Islet of Langerhans (tissue), 1 donor: ENCODE results near the gene ANO4.

Source experiments
- FAIRE-seq: peaks from one replicate; lab custom pipeline; 2011; peaks lifted over from hg19 to GRCh38; lab: Jason Lieb, UNC

Gene ANO4

DNA sequence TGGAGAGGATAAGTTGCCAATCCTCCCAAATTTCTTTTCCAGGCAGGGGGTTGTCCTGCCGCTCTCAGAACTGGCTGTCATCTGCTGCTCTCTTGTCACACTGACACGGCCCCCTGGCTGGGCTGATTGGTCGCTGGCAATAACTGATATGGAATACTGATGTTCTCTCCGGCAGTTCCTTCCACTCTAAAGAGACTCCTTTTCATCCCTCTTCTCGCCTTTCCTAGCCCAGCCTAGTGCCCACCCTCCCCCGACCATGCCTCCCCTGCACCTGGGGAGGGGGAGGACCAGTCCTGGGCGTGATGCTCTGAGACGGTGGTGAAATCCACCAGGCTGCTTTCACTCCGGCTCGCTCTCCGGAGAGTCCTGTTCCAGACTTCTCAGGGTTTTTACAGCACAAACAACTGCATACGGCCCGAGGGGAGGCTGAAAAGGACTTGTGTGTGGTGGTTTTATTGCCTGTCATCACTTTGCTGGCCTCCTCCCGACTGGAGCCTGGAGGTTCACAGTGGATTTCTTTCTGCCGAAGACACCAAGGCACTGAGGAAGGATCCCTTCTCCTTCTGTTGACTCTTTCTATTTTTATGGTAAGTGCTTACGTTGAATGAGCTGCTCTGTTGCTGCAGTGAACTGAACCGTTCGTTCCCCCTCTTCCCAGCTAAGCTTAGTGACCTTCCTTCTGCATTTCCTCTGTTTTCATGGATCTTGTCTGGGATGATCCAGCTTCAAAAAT is at the start of gene ANO4:
Gene ANO4 (plus strand): TSS at position 336 of the 733 bp plus-strand sequence. CDS start 107,010 bp downstream, outside the sequence.
- FAIRE-seq: no peak

DNA sequence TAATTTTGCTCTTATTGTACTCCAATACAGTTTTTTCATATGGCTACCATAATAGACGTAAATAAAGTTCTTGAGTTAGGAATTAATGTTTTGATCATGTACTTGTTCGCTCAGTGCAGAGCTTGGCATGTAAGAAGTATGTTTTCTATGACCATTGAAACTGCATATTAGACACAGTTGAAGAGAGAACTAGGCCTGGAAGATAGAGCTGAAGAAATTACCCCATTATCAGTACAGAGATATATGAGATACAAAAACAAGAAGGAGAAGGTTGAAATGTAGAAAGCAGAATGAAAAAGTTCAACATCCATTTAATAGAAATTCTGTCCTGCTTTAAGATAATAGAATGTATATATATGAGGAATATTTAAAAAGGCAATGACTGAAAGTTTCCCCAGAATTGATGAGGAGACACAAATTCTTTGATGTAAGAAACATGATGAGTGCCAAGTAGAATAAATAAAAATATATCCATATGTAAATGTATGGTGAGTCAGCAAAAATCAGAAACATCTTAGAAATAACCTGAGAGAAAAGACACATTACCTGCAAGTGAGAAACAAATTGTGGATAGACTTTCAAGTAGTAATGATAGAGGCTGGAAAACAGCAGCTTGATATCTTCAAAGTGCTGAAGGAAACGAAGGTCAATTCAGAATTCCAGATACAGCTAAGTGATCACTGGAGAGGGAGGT is 49.1 kb upstream of the ANO4 start:
- no peak for FAIRE-seq

DNA sequence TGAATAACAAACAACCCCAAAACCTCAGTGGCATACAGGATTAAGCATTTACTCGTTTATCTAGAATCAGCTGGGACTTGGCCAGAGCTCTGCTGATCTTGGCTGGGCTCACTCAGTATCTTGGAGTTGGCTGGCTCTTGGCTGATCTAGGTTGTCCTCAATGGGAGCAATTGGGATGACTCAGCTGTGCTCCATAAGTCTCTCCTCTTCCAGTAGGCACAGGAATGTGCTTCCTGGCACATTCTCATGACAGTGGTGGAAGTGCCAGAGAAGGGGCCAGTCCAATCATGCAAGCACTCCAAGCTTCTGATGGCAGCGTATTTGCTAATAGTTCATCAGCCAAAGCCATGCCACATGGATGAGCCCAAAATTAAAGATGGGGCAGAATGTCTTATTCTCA is 41.7 kb upstream of the ANO4 start:
- no peak for FAIRE-seq

DNA sequence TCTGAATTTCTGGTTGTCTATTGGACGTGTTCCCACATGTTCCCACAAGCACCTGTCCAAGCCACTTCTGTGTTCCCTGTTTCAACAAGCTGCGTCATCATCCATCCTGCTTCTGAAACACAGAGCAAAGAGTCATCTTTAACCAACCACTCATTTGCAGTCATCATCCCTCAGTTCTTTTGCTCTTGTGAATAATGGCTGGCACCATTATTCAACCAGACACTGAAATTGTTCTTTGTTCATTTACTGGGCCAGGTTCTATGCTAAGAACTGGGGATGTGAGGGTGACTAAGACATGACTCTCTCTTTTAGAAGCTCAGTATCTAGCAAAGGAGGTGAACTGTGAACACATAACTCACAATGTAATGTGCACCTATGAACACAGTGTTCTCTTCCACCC is 40.7 kb upstream of the ANO4 start:
- no peak for FAIRE-seq

- FAIRE-seq: no peak
Observed at GRCh38 chr12:100755186-100755585, 39.4 kb upstream of the ANO4 start.

DNA sequence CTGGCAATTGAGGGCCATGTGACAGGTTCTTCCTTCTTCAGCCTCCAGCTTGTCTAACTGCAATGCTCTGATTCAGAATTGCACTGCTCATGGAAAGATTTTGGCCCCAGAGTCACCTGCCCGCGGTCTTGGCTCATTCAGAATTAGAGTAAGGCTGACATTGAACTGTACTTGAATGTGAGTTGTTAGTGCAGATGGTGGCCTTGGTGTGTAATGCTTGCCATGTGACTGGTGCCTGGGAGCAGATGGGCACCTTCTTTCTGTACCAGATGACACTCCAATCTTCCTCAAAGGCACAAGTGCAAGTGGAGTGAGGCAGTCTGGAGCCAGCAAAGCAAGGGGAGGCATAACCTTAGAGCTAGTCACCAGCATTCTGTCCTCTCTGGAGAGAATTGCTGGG is 36.5 kb upstream of the ANO4 start:
- no peak for FAIRE-seq

DNA sequence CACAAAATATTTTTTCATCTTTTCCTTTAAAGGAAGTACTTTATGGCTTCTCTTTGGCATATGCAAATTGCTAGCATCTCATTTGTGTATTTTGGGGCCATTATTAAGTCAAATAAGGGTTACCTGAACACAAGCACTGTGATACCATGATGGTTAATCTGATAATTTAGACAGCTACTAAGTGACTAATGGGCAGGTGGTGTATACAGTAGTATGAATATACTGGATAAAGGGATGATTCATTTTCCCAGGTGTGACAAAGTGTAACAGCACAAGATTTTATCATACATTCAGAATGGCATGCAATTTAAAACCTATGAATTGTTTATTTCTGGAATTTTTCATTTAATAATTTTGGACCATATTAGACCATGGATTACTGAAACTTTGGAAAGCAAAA is 27.2 kb upstream of the ANO4 start:
- no peak for FAIRE-seq

DNA sequence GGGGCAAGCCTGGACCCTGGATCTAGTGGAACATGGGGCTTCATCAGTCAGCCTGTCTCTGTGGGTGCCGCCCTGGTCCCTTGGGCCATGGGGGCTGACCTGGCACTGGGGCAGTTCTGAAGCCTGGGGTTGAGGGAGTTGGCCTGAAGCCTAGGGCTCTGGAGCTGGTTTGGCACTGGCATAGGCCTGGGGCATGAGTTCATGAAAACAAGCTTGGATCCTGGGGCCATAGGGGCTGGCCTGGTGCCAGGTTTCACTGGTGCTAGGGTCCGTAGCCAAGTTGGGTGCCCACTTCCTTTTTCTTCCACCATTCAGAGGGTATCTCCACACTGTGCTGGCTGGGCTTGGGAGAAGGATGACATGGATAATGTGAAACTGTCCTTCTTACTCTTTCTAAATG is 26.6 kb upstream of the ANO4 start:
- no peak for FAIRE-seq

DNA sequence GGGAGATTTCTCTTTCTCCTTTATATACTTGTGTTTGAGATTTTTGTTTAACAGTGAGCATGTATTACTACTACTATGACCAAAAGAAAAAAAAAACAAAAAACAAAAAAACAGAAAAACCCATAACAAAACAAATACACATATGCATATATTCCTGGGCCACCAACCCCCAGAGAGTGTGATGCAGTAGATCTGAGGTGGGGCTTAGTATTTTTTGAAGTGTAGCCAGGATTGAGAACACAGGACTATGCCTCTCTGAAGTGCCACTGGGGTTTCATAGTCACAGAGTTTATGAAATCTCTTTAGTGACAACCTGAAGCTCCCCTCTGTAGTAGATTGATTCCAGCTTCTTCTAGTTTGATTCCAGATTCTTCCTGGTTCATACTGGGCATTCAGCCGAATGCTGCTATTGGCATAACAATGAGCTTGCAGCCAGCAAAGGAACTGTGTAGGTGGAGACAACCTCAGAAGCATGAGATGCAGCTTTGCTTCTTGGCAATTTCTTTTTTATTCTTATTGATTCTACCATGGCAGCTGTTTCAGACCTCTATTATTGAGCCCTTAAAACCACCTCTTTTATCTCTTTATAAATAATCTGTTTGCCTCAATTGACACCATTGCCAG is 15.5 kb upstream of the ANO4 start:
- no peak for FAIRE-seq

GRCh38 chr12:100789146-100789545 is 5.4 kb upstream of the ANO4 start:
- no peak for FAIRE-seq

- FAIRE-seq: no peak
Observed at GRCh38 chr12:100789975-100790374, 4.6 kb upstream of the ANO4 start.

DNA sequence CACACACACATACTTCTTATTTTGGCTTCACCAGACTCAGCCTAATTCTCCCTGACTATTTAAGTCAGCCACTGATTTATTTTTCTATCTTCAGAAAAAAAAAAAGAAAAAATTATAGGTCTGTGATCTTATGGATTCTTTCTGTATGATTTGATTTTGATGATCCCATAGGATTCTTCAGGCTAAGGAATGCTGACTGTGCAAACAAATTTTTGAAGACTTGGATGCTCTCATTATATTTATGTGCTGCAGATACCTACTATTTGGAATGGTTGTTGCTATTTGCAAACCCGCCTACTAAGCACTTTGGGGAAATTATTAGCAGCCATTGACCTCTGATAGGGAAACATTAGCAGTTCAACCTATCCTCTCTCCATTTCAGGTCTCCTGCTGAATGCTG is 4.0 kb upstream of the ANO4 start:
- no peak for FAIRE-seq

- no peak for FAIRE-seq
Observed at GRCh38 chr12:100793182-100793581, 1.4 kb upstream of the ANO4 start.

GRCh38 chr12:100795174-100795799 is 711 bp downstream of the ANO4 start:
- FAIRE-seq: no peak

GRCh38 chr12:100795800-100796179 is 1.2 kb downstream of the ANO4 start:
- FAIRE-seq: no peak

GRCh38 chr12:100796621-100797020 is 2.0 kb downstream of the ANO4 start:
- FAIRE-seq: no peak

DNA sequence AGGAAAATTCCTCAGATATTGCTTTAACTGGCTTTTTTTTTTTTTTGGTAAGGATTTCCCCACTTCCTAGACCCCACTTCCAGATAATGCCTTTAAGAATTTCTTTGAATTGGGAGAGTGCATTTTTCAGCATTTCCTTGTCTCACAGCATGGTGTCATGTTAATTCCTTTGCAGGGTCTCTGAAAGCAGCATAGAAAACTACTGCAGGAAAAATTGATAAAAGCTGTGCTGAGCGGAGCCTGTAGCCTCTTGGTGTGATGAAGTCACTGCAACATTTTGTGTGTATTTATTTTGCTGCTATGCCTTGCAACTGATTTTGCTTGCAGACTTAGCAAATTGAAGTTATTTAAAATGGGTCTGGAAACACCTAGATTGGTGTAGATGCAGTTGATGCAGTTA is 2.7 kb downstream of the ANO4 start:
- FAIRE-seq: no peak

DNA sequence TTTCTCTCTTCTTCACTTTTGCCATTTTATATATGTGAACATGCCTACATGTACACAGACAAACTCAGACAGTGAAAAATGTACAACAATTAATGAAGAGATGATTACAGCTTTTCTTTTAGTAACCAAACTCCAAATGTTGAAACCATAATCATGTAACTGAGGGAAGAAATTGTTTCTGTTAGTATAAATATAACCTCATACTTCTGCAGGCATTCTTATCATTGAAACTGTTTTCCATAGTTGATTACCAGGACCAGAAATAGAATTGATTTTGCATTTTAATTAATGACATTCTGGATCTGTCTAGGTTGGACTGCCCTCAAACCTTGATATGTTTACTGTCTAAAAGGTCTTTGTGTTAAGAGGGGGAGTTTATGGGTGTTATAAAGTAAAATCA is 3.2 kb downstream of the ANO4 start:
- FAIRE-seq: no peak

GRCh38 chr12:100798286-100799160 is 3.9 kb downstream of the ANO4 start:
- no peak for FAIRE-seq

DNA sequence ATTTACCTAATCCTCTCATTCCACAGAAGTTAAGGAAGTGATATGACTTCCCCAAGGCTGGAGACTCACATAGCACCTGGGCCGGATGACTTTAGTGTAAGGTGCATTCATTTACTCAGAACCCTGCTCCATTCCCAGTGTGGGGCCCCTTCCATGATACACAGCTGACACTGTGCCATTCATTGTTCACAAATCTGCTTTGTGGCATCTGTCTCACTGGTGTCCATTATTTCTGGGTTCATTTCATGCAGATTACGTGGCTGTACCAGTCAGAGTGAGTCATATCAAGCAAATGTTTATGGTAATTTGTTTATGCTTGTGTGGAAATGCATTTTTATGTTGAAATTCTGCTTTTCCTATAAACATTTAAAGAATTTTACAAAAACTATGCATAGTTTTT is 5.2 kb downstream of the ANO4 start:
- FAIRE-seq: no peak

- FAIRE-seq: no peak
Observed at GRCh38 chr12:100800723-100801122, 6.1 kb downstream of the ANO4 start.

DNA sequence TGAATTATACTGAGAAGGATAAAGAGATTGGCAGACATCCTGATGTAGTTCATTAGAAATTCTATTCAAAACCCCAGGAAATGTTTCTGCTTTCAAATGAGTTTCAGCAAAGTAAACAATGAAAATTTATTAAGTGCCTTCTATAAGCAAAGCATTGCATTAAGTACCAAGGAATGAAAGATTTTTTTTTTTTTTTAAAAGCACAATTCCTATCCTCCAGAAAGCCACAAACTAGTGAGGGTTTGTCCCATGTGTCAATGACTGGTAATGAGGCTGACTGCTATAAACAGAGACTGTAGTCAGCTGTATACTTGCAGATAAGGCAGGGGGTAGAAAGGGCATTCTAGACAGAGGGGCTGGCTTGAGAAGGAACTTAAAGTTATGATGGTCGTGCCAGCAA is 6.7 kb downstream of the ANO4 start:
- FAIRE-seq: no peak
